ENCODE measurements around the gene DAPK1.
"Not testable (repeated sequence)": the region's sequence is repeated elsewhere in the genome, so short reads cannot be mapped to it uniquely, and the experiment has no call there.

Gene DAPK1

DNA sequence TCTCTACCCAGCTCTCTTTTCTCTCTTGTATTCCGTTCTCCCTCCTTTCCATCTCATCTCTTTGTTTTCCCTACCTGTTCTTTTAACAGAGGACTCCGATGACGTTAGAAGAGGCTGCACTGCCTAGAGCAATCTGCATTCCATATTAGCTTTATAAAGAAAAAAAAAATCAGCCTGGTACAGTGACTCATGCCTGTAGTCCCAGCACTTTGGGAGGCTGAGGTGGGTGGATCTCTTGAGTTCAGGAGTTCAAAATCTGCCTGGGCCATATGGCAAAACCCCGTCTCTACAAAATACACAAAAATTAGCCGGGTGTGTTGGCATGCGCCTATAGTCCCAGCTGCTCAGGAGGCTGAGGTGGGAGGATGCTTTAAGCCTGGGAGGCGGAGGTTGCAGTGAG, 49.0 kb downstream of the DAPK1 start:
- DNase-seq, result no peak

DNA sequence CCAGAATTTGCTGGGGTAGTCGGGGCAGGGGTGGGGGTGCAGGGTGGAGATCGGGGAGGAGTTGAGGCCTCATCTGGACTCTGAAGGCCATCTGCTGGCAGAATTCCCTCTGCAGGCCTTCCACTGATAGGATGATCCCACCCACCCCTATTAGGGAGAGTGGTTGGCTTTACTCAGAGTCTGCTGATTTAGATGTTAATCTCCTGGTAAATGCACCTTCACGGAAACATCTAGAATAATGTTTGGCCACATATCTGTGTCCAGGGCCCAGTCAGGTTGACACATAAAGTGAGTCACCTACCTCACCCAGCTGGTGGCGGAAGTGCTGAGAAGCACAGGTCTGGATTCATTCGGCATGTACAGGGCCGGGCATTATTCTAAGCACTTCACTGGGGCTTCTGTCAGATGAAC, 50.0 kb downstream of the DAPK1 start:
- DNase-seq, result no peak

- no peak for DNase-seq
These were observed 50.5 kb downstream of the DAPK1 start for GRCh38 chr9:87548159-87548558.

GRCh38 chr9:87549088-87549487, 51.4 kb downstream of the DAPK1 start:
- DNase-seq, result not testable (repeated sequence)

GRCh38 chr9:87549791-87550190, 52.1 kb downstream of the DAPK1 start:
- DNase-seq, result no peak

DNA sequence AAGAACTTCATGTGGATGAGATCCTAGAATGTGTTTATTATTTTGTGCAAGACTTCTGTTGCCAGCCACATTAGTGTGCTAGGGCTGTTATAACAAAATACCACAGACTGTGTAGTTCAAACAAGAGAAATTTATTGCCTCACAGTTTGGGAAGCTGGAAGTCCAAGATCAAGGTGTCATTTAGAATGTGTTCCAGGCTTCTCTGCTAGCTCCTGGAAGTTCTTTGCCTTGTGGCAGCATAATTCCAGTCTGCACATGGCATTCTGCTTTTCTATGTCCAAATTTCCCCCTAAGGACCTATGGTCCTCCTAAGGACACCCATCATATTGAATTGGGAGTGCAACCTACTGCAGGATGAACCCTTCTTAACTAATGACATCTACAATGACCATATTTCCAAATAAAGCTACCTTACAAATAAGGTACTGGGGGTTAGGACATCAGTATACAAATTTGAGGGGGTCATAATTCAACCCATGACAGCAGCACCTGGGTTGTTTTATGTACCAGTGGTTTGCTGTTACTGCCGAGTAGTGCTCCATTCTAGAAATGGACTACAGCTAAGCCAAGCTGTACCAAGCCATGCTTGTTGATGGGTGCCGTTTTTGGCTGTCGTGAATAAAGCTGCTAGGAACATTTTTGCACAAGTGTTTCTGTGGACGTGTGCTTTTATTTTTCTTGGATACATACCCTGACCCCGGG, 52.7 kb downstream of the DAPK1 start:
- no peak for DNase-seq

- no peak for DNase-seq
These were observed 54.1 kb downstream of the DAPK1 start for GRCh38 chr9:87551772-87552217.

DNA sequence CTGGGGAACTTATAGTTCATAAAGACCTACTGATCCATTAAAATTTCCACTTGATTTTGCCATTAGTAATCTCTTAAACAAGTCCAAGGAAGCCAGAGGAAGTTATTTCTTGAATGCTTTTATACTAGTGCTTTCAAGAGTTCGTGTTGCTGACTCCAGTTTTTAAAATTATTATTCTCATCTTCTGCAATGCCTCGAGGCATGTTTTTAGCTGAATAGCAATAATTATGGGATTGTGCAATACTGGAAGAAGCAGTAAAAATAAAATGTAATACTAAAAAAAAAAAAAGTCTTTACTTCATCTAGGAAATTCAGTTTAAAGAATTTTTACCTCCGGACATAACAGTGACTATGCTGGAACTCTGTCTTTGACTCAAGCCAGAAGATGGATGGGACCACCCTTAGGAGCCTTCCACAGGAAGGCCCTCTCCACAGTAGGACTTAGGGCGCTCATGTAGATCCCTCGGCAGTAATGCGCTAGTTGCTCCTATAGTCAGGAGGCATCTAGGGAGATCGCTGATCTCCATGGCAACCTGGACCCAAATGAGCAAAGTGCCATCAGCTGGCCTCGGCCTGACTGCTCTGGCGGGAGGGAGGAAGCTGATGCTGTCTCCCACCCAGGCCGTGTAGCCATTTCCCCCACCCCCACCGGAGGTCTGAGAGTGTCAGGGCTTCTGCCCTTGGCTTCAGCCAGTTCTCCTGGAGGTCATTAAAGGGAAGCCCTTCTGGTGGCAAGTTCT, 56.7 kb downstream of the DAPK1 start:
- no peak for DNase-seq

GRCh38 chr9:87554976-87555375, 57.3 kb downstream of the DAPK1 start:
- DNase-seq, result no peak

DNA sequence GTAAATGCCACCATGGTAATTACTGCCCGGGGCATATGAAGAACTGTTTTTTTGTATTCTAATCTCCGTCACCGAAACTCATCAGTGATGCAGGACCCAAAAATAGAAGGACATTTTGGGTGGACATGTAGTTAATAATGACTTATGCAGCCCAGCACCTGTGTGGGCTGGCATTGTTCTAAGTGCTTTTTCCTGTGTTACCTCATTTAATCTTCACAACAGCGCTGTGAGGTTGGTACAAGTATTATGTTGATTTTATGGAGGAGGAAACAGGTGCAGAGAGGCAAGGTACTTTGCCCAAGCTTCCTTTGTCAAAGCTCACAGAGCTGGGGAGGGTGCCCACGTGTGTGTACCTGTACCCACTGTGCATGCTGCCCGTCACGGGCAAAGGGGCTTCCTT, 58.4 kb downstream of the DAPK1 start:
- no peak for DNase-seq

DNA sequence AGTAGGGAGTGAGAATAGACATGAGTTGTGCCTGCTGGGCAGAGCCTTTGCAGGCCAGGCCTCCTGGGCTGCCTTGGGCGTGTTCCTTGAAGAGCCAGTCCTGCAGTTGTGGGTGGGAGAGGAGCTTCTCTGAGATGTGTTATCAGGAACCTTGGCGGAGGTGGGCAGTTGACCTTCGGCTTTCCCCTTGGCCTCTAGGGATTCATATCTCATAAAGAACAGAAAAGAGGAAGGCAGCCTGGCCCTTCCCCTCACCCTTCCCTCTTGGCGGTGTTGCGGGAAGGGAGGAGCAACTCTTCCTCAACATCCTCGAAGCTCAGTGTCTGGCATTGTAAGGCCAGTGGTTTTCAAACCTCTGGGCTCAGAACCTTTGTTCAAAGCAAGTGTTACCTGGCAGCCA, 59.2 kb downstream of the DAPK1 start:
- DNase-seq, result no peak

DNA sequence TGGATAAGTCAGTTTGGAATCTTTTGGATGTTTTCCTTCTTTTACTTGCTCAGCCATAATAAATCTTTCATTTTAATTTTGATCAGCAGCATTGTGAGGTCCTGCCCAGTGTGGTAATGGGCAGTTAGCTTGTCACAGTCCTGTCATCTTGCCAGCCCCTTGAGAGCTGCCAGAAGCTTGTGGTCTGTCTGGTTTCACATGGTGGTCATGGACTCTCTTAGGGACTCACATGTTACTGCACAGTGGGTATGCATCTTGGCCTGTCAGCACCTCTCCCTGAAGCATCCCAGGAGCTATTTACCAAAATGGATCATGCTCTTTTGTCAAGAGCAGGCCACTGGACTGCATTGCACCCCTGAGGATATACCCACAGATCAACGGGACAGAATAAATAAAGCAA, 60.3 kb downstream of the DAPK1 start:
- DNase-seq, result no peak

DNA sequence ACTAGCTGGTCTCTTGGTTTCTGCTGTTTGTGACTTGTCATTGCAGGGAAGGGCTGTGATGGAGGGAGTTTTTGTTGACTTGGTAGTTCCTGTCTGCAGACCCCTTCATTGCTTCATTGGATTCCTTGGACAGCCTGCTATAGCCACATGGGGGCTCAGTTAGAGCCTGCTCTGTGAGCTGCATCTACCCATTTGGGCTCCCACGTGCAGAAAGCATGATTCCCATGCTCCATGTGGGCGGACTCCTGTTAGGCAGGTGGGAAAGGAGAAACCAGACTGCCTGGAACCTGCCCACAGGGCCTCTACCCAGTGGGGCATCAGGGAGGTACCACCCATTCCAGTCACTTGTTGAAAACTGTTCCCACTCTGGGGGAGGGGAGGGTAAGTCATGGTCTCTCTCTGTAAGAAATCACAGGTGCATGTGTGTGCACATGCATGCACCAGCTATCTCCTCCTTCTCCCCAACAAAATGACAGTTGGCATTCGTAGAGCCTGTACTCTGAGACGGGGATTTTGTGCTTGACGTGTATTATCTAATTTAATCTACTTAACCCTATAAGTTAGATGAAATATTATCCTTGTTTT, 61.0 kb downstream of the DAPK1 start:
- DNase-seq, result no peak

DNA sequence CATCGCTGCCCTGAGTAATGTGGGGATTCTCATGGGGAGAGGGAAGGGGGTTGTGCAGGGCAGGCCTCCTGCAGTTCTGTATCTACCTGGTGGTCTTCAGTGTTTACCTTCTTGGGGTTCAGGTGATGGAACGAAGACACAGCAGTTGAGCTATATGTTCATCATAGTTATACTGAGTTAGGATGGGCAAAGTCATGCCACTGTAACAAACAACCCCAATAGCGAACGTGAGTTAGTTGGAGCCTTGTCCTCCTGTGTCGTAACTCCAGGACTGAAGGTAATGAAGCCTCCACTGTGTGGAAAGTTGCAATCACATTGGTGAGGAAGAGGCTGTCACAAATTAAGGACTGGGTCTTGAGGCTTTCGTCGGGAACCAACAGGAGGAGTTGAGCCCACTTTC, 64.4 kb downstream of the DAPK1 start:
- no peak for DNase-seq

DNA sequence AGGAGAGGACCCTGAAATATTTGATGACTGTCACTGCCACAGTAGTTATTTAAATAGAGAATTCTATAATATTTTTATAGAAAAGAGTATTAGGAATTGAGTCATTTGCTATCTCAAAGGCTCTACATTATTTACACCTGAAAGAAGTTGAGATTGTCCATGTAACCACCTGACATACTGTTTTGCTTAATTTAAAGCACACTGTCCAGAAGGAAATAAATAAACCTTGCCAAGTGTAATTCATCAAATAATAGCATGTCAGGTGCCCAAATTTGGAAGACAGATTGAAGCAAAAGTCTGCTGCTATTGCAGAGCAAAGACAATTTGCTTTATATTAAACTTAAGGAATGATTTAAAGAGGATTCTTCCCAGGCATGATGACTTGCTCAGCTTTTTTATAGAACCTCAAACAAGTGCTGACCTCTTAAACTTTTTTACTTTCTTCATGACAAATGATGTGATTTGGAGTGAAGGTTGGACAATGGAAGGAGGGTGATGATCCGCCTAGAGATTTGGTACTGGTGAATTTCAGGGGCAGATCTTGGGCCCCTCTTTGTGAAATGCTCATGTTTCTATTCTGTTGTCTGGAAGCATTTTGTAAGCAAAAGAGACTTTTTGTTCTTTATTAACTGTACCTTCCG, 65.0 kb downstream of the DAPK1 start:
- no peak for DNase-seq

DNA sequence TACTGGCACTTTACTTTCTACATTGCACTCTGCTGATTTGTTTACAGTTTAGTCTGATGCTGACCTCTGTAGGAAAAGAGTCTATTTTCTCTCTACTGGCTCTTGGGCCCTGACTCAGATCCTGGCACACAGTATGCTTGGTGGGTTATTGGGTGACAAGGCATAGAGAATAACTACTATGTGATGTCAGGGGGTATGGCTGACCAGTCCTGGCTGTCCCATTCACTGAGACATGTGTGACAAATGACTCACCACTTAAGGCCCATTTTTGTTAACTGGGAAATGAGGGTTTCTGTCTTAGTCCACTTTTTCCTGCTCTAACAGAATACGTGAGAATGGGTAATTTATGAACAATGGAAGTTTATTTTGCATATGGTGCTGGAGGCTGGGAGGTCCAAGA, 66.4 kb downstream of the DAPK1 start:
- no peak for DNase-seq

GRCh38 chr9:87564791-87565241, 67.1 kb downstream of the DAPK1 start:
- no peak for DNase-seq

DNA sequence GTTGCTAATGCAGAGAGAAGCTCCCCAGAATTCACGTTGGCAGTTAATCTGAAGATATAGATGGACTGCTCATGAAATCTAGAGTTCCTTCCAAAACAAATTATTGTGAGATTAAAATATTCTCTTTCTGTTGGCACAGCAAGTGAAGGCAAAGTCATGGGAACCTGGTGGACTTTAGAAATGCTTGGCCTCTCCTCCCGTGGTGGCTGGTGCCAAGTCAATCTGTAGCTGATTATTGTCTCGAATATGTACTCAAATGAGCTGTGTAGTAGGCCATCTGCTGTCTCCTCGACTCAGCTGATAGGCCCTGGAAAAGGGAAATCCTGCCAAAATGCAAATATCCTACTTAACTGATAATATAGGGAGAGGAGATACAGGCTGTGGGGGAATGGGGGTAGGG, 69.3 kb downstream of the DAPK1 start:
- no peak for DNase-seq

- no peak for DNase-seq
These were observed 69.9 kb downstream of the DAPK1 start for GRCh38 chr9:87567571-87567970.

- no peak for DNase-seq
These were observed 70.3 kb downstream of the DAPK1 start for GRCh38 chr9:87567983-87568382.

- DNase-seq, result no peak
These were observed 70.7 kb downstream of the DAPK1 start for GRCh38 chr9:87568401-87568800.

DNA sequence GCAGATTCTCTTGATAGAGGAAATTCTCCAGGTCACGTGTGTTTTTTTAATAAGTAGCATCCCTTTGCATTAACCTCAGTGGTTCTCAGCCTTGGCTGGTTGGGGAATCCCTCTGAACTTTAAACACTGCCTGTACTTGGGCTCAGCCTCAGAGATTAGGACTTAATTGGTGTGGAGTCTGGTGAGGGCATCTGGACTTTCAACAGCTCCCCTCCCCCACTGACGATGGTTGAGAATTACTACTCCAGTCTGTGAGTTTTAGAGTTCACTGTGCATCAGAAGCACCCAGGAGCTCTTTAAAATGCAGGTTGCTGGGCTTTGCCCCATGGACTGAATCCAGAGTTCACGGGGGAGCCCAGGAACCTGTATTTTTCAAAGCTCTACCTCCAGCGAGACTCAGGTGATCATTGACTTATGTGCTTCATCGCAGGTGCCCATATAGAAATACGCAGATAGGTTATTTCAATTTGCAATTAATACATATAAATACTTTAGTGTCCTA, 71.4 kb downstream of the DAPK1 start:
- DNase-seq, result no peak

- no peak for DNase-seq
These were observed 71.9 kb downstream of the DAPK1 start for GRCh38 chr9:87569518-87569917.
